Stimulated activated naive CD4-positive, alpha-beta T cell (primary cell): Measurements from ENCODE around the gene SYPL1.
A peak's percentile ranks its signal among the peaks of the same experiment; 100 is the strongest.

Experiments used
- DNase-seq, 6 experiments: peaks; one replicate each; lab custom pipeline; 2025; lab: John Stamatoyannopoulos, UW

The SYPL1 gene

DNA sequence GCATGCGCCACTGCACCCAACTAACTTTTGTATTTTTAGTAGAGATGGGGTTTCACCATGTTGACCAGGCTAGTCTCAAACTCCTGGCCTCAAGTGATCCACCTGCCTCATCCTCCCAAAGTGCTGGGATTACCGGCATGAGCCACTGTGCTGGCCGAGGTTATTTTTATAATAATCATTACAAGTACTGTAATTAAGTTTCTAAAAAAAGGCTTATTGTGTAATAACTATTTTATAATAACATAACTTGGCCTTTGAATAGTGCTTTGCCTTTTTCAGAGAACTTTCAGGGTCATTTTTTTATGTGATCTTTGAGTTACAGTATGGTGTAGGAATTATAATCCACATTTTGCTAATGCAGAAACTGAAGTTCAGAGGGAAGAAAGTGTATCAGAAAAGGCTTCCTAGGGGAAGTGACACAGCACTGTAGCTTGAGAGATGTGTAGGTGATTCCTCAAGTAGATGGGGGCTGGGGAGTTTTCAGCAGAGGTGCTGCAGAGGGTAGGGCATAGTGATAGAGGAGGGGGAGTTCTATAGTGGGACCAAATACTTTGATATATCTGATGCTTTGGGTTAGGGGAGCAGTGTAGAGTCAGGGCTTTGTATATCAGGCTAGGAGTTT lies 9.2 kb upstream of the SYPL1 start:
- DNase-seq: no peak

- DNase-seq: no peak
Measured at GRCh38 chr7:106120500-106120899, 8.4 kb upstream of the SYPL1 start.

GRCh38 chr7:106119719-106120118 lies 7.6 kb upstream of the SYPL1 start:
- DNase-seq: no peak

- DNase-seq: no peak
Measured at GRCh38 chr7:106117786-106118544, 5.9 kb upstream of the SYPL1 start.

DNA sequence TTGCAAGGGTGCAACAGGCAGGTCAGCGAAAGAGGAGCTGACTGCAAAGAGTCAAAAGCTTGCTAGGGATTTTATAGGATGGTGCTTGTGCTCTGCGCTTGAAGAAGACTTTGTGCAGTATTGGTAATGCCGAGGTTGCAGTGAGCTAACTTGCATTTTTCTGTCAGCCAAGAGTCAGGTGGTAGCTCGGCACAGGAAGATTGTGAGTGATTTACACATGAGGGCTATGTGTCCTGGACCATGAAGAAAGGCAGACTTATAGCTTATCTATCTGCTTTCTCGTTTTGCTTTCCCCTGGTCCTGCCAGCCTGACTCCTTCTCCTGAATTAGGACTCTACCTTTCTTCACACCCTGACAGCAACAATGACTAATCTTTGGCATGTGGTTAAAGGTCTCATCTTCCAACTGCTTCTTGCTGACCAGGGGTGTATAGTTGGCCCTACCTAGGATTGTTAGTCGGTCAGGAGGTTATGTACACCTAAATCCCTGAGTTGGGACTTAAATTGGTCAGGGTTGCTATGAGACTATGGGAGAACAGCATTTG lies 4.1 kb upstream of the SYPL1 start:
- DNase-seq: no peak

GRCh38 chr7:106114716-106115383 lies 2.7 kb upstream of the SYPL1 start:
- DNase-seq: peak; percentile 10 to 52 (median 28)

- DNase-seq: peak in 1 of 6 experiments; percentile 15
Measured at GRCh38 chr7:106112972-106113421, 885 bp upstream of the SYPL1 start.

DNA sequence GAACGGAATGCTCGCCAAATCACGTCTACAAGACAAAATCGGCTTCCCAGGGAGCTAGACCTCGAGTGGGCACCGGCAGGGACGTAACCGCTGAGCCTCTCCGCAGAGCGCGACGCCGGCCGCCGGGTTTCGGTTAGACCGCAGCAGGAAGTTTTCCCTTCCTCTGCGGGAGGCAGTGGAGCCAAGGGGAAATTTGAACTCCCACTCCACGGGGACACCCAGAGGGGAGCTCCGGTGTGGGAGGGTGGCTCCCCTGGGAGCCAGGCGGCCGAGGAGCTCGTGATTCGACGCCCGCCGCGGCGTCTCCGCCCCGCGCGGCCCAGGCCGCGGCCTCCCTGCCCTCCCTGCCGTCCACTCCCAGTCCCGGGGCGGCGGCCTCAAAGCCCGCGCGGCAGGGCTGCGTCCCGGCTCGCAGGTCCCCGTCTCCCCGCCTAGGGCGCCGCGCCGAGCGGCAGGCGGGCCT lies 426 bp downstream of the SYPL1 start:
- DNase-seq: peak in 3 of 6 experiments; percentile 41 to 57 (median 51)

DNA sequence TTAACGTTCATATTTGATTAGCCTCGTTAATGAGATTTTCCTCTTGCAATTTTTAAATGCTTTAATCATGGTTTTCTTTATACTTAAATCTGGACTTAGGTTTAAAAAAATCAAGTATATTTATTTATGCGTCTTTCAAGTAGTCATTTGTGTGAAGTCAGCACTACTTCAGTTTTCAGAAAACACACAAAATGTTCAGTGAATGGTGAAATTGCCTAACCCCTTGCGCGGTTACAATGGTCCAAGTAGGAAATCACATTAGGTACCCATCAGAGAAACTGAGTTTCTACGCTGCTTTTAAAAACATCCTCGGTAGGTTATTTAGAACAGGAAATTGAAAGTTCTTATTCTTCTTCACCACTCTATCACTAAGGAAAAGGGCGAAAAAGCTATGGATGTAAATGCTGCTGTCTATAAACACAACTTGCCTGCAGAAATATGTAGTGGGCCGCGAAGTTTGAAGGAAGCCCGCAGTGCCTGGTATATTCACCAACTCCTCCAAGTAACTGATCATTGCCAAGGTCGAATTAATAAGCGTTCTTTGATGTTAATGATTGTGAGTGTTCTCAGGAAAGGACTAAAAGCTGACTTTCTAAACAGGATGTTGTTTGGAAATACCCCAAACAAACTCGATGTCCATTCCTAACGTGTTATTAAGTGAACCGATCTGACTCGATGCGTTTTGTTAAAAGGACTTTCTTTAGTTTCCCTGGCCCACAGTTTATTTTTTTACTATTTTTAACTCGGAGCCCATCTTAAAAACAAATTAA lies 1.0 kb downstream of the SYPL1 start:
- peak in 1 of 6 experiments; percentile 46 for DNase-seq

- peak in 1 of 6 experiments; percentile 6 for DNase-seq
Measured at GRCh38 chr7:106110238-106110560, 1.9 kb downstream of the SYPL1 start.

DNA sequence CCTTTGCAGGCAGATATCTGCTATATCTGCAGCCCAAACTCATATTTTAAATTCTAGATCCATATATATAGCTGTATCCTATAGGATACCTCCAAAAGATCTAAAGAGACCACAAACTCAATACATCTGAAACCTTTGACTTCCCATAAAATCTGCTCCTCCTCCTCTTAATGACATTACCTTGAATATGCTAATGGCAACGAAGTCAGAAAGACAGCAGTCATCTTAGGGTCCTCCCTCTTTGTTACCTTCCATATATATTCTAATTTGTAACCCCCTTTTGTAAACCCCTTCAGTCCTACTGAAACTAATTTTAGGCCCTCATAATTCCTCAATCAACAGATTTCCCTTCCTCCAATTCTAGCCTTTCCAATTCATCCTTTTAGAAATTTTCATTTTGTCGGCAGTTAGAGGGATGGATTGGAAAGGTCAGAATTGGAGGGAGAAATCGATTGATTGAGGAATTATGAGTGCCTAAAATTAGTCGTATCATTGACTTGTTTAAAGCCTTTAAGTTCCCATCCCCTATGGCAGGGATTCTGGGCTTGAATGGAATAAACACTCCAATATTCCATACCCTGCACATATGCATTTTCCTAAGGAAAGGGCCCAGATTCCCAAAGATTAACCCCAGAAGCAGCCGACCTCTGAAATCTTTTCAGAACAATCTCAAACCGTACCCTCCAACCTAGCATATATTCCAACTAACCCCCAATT lies 2.4 kb downstream of the SYPL1 start:
- DNase-seq: no peak

- DNase-seq: peak in 2 of 6 experiments; percentile 19 to 23
Measured at GRCh38 chr7:106108991-106109390, 3.1 kb downstream of the SYPL1 start.

- DNase-seq: no peak
Measured at GRCh38 chr7:106104721-106105260, 7.3 kb downstream of the SYPL1 start.

- DNase-seq: no peak
Measured at GRCh38 chr7:106102387-106102966, 9.6 kb downstream of the SYPL1 start.

GRCh38 chr7:106101726-106102125 lies 10.4 kb downstream of the SYPL1 start:
- DNase-seq: no peak

DNA sequence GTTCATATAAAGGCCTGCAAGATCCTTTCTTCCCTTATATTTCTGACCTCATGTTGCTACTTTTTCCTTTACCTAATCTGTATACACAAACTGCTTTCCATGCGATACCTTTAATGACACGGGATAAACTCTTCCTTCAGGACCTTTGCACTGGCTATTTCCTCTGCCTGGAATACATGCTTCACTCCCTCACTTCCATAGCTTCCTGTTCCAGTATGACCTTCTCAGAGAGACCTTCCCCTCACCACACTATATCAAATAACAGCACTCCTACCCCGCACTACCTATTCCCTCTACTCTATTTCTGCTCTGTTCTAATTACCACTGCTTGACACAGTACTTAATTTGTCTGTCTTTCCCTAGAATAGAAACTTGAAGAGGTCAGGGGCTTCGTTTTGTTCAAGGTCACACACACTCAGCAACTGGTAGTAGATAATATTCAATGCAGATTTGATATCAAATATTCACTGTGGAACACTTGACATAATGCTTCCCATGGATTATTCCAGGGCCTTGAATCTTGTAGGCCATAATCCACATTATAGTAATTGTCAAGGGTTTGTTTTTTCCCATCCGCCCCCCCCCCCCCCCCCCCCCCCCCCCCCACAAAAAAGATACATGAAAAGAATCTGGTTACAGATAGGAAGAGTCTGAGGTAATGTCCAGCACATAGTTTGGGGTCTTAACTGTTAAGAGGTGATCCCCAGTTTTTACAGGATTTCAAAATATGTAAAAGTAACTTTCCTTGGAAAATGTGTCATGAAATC lies 11.1 kb downstream of the SYPL1 start:
- no peak for DNase-seq

DNA sequence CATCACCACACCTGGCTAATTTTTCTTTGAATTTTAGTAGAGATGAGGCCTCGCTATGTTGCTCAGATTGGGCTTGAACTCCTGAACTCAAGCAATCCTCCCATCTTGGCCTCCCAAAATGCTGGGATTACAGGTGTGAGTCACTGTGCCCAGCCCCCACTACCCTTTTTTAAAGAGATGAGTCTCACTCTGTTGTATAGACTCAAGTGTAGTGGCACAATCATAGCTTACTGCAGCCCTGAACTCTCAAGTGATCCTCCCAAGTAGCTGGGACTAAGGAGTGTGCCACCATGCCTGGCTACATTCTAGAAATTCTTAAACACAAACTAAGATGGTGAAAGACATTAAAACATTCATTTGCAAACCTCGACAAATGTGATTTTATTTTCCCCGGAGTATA lies 12.6 kb downstream of the SYPL1 start:
- no peak for DNase-seq

DNA sequence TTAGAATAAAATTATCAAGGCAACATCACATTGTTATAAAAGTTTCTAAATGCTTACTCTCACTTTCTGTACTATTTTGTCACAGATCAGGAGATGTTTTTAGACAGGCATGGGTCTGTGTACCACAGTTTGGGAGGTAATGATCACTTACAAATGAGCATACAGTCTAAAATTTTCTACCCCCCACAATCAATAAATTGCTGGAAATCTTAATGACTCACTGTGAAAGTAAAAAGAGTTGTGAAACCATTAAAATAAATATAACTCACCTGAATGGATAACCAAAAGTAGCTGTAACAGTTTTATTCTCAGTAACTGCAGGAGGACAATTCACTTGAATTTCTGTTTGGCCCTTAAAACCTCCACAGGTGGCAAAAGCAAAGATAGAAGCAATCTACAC lies 13.2 kb downstream of the SYPL1 start:
- DNase-seq: no peak

- DNase-seq: no peak
Measured at GRCh38 chr7:106095634-106096033, 16.5 kb downstream of the SYPL1 start.

DNA sequence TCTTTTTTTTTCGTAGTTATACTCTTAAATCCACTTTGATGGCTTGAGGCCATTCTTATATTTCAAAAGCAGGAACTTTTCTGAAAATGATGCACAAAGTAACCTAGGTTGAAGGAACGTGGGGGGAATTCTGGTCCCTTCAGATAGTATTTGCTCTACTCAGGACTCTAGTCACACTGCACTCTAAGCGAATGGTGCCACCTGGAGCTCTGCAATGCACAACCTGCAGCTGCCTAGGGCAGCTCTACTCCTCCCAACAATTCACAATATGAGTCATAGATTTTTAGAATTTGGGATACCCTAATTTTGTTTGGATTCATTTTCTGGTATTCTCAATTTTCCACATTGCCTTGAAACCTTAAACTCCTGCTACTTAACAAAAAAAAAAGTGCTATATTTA lies 17.3 kb downstream of the SYPL1 start:
- DNase-seq: no peak
